Measurements from ENCODE around the gene BTD.

- TF ChIP-seq TAF1 (IDR thresholded peaks at IDR 0.05; ENCODE audit: borderline replicate concordance, insufficient read depth, low read length) (no peak), SIN3A (IDR thresholded peaks at IDR 0.05; ENCODE audit: borderline replicate concordance, insufficient read depth, low read length) (no peak), POLR2AphosphoS5 (IDR thresholded peaks at IDR 0.05; ENCODE audit: low read depth, low read length) (no peak)
Measured at GRCh38 chr3:15645740-15646501, 44.4 kb downstream of the BTD start.
